NCI-H128 (cell line): Measurements from ENCODE around the gene DRC1.
A peak's percentile ranks its signal among the peaks of the same experiment; 100 is the strongest.
"Not testable (repeated sequence)": the region's sequence is repeated elsewhere in the genome, so short reads cannot be mapped to it uniquely, and the experiment has no call there.

Source experiments
- DNase-seq: peaks from one replicate; lab custom pipeline; 2025; ENCODE audit not compliant: unreplicated experiment; lab: John Stamatoyannopoulos, UW

Gene DRC1

GRCh38 chr2:26462511-26463243 lies 61.0 kb downstream of the DRC1 start:
- peak; percentile 9 for DNase-seq

DNA sequence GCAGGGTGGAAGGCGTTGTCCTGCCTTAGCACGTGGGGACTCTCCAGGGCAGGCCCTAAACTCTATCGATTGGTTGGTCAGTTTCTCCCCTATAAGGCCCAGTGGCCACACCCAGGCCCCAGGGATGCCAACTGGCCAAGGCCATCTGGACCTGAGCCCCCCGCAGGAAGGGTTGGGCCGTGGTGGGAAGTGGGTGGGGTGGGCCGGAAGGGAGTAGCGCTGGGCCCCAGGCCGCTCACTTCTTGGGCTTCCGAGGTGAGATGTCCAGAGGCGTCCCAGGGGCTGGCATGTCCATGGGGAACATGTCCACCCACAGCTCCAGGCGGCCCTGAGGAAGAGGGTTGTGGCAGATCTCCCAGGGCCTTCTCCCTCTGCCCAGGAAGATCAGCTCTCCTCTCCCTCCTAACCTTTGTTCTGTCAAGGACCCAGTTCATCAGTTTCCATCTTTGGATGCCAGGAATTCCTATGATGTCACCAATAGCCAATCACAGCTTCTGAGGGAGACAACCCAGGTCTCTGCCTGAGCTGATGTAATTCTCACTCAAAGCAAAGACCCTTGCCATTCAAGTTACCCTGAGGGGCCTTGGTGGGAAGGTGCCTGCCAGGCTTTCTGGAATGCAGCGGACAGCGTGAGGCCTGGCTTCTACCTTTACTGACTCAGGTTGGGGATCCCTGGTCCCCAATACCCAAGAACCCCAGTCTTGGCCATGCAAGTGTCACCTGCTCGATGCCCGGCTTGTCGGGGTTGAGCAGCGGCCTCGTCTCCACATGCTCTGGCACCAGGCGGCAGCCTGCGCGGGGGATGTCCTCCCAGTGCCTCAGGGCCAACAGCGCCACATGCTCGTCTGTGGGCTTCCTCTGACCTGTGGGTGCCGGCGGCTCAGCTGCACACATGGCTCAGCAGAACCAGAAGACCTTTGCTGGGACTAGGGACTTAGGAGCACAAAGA lies 61.8 kb downstream of the DRC1 start:
- DNase-seq, result no peak

GRCh38 chr2:26464390-26465265 lies 62.9 kb downstream of the DRC1 start:
- no peak for DNase-seq

DNA sequence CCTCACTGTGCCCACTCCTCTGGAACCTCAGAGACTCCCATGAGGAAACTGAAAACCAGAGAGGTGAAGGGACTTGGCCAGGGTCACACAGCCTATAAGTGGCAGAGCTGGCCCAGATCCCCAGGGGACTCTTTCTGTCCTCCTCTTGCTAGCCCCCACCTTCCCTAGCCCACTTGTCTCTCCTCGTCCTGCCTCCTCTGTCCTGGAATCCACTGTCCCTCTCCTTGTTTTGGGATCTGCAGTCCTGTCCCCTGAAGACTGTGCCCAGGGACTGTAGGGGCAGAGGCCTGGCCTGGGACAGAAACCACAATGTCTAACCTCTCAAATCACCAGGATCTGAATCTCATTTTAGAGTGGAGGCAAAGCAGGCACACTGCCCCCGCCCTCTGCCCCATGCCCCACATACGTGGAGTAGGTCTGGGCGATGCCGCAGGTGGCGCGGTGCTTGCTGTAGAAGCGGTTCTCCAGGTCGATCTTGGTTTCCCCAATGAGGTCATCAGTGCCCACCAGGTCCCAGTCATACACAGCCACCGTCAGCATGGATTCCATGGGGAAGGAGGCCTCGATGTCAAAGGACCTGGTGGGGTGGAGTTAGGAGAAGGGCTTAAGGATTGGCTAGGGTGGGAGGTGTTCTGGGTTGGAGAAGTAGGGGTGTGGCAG lies 63.7 kb downstream of the DRC1 start:
- DNase-seq, result no peak

DNA sequence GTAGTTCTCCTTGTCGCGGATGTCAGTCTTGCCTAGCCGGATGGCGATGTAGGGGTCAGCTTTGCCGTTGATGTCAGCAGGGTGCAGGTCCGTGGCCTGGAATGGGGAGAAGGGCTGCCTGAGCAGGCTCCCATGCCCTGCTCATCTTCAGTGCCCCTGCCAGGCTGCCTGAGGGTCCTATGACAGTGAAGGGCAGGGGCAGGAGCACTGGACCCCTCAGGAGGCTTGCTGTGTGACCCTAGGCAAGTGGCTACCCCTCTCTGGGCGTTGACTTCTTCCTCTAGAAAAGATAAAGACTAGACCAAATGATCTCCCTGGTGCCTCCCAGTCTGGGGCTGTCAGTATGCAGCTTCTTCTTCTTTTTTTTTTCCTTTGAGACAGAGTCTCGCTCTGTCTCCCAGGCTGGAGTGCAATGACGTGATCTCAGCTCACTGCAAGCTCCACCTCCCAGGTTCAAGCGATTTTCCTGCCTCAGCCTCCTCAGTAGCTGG lies 64.3 kb downstream of the DRC1 start:
- no peak for DNase-seq

- no peak for DNase-seq
Observed at GRCh38 chr2:26466662-26467310, 65.1 kb downstream of the DRC1 start.

- DNase-seq, result not testable (repeated sequence)
Observed at GRCh38 chr2:26468544-26468943, 66.8 kb downstream of the DRC1 start.

GRCh38 chr2:26469092-26469710 lies 67.5 kb downstream of the DRC1 start:
- DNase-seq, result no peak

- no peak for DNase-seq
Observed at GRCh38 chr2:26469955-26470354, 68.2 kb downstream of the DRC1 start.

DNA sequence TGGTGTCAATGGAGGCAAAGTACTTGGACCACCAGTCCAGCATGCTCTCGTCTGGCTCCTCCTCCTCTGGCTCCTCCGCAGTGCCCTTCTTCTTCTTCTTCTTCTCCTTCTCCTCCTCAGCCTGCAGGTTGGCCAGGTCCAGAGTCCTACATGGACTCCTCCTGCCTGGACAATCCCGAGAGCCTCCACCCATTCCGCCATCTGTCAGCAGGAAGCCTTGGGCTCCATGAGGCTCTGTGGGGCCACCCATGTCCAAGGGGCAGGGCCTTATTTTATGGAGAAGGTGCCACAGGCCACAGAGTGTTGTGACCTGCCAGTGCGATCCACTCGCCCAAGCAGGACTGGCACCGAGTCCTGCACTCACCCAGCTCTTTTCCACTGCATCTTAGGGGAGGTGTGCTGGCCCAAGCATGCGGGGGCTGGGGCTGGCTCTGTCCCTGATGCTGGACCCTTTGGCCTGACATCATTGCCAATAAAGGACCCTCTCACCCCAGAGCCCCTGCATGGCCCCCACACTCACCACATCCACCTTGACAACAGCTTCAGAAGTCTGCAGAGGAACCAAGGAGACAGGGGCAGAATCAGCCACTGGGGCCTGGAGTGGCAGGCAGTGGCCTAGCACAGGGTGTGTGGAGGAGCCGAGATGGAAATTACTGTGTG lies 69.0 kb downstream of the DRC1 start:
- no peak for DNase-seq

DNA sequence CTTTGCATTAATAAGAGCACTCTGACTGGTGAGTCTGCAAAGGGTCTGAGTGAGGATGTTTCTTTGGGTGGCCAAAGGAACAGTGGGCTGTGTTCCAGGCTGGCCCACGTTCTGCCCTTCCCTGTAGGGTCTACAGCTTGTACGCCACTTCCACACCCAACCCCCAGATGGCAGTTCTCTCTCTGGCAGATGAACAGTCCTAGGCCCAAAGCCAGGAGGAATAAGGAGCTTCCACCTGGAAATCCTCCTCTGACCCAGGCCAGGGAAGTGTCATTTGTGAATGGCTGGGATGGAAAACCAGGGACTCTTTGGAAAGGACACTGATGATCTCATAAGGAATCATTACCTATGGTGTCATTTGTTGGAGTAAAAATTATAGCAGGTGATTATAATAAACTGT lies 69.6 kb downstream of the DRC1 start:
- no peak for DNase-seq

- no peak for DNase-seq
Observed at GRCh38 chr2:26471766-26472706, 70.3 kb downstream of the DRC1 start.

DNA sequence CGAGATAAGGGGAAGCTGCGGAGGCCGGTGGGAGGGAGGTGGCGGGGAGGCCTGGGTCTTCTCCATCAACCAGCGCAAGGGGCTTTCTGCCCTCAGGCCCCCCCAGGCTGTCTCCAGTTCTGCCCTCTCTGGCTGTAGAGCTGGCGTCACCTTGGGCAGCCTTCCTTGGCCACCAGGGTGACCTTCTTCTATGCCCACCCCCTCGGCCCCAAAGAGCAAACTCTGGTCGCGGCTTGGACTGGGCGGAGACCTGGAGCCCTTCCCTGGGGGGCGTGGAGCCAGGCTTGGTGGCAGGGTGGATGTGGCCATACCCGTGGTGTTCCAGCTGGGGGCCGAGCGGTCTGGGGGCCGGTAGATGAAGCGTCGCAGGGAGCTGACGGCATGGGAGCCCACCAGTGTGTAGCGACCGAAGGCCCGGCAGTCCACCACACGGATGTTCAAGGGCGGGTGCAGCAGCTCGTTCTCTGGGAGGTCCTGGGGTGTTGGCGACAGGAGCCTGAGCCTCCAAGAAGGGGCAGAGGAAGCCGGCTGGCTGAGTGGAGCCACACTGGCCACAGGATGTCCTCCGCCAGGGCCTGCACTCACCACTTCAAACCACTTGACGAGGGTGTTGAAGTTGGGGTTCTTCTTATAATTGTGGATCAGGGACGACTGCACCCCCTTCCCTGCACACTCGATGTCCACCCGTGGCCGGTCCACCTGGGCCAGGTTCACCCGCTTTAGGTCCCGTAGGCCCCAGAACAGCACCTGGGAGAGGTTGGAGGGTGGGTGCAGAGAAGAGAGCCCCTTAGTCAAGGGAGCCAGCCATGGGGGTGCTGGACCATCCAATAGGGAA lies 71.3 kb downstream of the DRC1 start:
- DNase-seq, result no peak

- DNase-seq, result no peak
Observed at GRCh38 chr2:26473796-26474195, 72.1 kb downstream of the DRC1 start.

DNA sequence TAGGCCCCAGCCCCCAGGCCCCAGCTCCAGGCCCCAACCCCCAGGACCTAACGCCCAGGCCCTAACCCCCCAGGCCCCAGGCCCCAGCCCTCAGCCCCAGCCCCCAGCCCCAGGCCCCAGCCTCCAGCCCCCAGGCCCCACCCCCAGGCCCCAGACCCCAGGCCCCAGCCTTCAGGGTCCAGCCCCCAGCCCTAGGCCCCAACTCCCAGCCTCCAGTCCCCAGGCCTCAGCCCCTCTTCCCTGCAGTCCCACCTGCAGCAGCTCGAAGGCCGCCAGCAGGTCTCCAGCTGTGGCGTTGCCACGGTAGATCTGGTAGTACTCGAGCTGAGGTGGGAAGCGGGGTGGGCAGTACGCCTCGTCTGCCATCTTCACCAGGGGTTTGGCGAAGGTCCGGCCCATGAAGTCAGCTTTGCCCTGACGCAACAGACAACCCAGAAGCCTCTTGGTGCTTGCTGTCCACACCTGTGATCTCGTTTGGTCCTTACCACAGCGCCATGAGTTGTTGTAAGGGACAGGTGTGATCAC lies 72.6 kb downstream of the DRC1 start:
- DNase-seq, result no peak

DNA sequence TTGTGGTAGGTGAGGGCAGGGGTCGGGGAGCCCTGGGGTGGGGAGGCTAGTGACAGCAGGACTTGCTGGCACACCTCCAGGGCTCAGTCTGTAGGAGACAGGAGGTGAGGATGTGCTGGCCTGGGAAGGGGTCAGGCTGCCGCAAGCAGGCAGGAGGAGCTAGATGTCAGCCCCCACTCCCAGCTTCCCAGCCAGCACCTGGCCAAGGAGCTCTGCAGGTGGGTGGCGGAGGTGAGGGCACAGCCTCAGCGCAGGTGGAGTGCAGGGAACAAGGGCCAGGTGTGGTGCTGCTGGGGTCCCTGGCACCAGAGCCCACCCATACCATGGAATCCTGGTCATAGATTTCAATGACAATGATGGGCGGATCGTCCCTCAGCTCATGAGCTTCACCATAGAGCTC lies 73.3 kb downstream of the DRC1 start:
- no peak for DNase-seq
